ENCODE measurements around the gene LONP1.

The LONP1 gene

GRCh38 chr19:5714816-5715215 lies 5.1 kb downstream of the LONP1 start:
- DNase-seq (ENCODE audit: low read depth in 1 of 2, low spot score in 1 of 2) = no peak
- Histone ChIP-seq H3K27ac (replicated peaks) (no peak overlapping the region), H3K4me3 (replicated peaks; ENCODE audit: insufficient read depth, low read length) (no peak overlapping the region), H3K27me3 (ENCODE audit: insufficient read depth, poor library complexity, severe bottlenecking) (no peaks in the 10 kb centered on the region)
- TF ChIP-seq REST (IDR thresholded peaks at IDR 0.05; ENCODE audit: insufficient replicate concordance, low read depth) = no peak
- no peak for TF ChIP-seq SPI1 (IDR thresholded peaks at IDR 0.05; ENCODE audit: borderline replicate concordance, low read depth)
- TF ChIP-seq POLR2AphosphoS5 (IDR thresholded peaks at IDR 0.05; ENCODE audit: low read depth) = 0 out of 2 replicates have a peak, but pooled peaks have one; percentile 1
- TF ChIP-seq GABPA (IDR thresholded peaks at IDR 0.05; ENCODE audit: low read depth) = no peak
- TF ChIP-seq CTCF (IDR thresholded peaks at IDR 0.05; ENCODE audit: insufficient read depth, low read length) = no peak

- no peak overlapping the region for H3K4me3 ChIP-seq (replicated peaks; ENCODE audit: insufficient read depth, low read length)
- DNase-seq (ENCODE audit: low read depth in 1 of 2, low spot score in 1 of 2) = no peak
- TF ChIP-seq REST (IDR thresholded peaks at IDR 0.05; ENCODE audit: insufficient replicate concordance, low read depth) (no peak), SPI1 (IDR thresholded peaks at IDR 0.05; ENCODE audit: borderline replicate concordance, low read depth) (no peak), GABPA (IDR thresholded peaks at IDR 0.05; ENCODE audit: low read depth) (no peak), POLR2AphosphoS5 (IDR thresholded peaks at IDR 0.05; ENCODE audit: low read depth) (no peak), CTCF (IDR thresholded peaks at IDR 0.05; ENCODE audit: insufficient read depth, low read length) (no peak)
- H3K27ac ChIP-seq (replicated peaks) = no peak overlapping the region
- no peaks in the 10 kb centered on the region for H3K27me3 ChIP-seq (ENCODE audit: insufficient read depth, poor library complexity, severe bottlenecking)
Measured at GRCh38 chr19:5713228-5713627, 6.7 kb downstream of the LONP1 start.

GRCh38 chr19:5711713-5712161 lies 8.2 kb downstream of the LONP1 start:
- H3K4me3 ChIP-seq (replicated peaks; ENCODE audit: insufficient read depth, low read length) = no peak overlapping the region
- no peak for DNase-seq (ENCODE audit: low read depth in 1 of 2, low spot score in 1 of 2)
- H3K27me3 ChIP-seq (ENCODE audit: insufficient read depth, poor library complexity, severe bottlenecking) = no peaks in the 10 kb centered on the region
- H3K27ac ChIP-seq (replicated peaks) = no peak overlapping the region
- TF ChIP-seq GABPA (IDR thresholded peaks at IDR 0.05; ENCODE audit: low read depth) (no peak), CTCF (IDR thresholded peaks at IDR 0.05; ENCODE audit: insufficient read depth, low read length) (no peak), SPI1 (IDR thresholded peaks at IDR 0.05; ENCODE audit: borderline replicate concordance, low read depth) (no peak), POLR2AphosphoS5 (IDR thresholded peaks at IDR 0.05; ENCODE audit: low read depth) (no peak), REST (IDR thresholded peaks at IDR 0.05; ENCODE audit: insufficient replicate concordance, low read depth) (no peak)
